Measurements from ENCODE around the gene SERAC1.

Gene SERAC1

GRCh38 chr6:158206740-158207421 lies 38.8 kb upstream of the SERAC1 start:
- POLR2A ChIA-PET (ENCODE audit: low non-redundant PET) = no interaction called here
- TF ChIP-seq, protein P1, sequence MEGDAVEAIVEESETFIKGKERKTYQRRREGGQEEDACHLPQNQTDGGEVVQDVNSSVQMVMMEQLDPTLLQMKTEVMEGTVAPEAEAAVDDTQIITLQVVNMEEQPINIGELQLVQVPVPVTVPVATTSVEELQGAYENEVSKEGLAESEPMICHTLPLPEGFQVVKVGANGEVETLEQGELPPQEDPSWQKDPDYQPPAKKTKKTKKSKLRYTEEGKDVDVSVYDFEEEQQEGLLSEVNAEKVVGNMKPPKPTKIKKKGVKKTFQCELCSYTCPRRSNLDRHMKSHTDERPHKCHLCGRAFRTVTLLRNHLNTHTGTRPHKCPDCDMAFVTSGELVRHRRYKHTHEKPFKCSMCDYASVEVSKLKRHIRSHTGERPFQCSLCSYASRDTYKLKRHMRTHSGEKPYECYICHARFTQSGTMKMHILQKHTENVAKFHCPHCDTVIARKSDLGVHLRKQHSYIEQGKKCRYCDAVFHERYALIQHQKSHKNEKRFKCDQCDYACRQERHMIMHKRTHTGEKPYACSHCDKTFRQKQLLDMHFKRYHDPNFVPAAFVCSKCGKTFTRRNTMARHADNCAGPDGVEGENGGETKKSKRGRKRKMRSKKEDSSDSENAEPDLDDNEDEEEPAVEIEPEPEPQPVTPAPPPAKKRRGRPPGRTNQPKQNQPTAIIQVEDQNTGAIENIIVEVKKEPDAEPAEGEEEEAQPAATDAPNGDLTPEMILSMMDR (conservative IDR thresholded peaks at IDR 0.05; ENCODE audit: low read depth) = no peak
- H3K27ac ChIP-seq = no peak overlapping the region
- DNase-seq (ENCODE audit: low spot score) = no peak
- CTCF ChIA-PET = interaction anchor here (0.6 kb wide), 1 partner anchor 14 kb away, joined by 3 read pairs; no protein-coding TSS in a partner anchor

- DNase-seq (ENCODE audit: low spot score) = no peak
- ChIA-PET CTCF (interaction anchor here (0.8 to 1.7 kb wide), 3 partner anchors 9 to 711 kb away, joined by 3 to 5 read pairs (median 5); no protein-coding TSS in a partner anchor), POLR2A (ENCODE audit: low non-redundant PET) (no interaction called here)
- H3K27ac ChIP-seq = no peak overlapping the region
- TF ChIP-seq, protein P1 (conservative IDR thresholded peaks at IDR 0.05; ENCODE audit: low read depth) = no peak
Measured at GRCh38 chr6:158205169-158205944, 37.3 kb upstream of the SERAC1 start.

DNA sequence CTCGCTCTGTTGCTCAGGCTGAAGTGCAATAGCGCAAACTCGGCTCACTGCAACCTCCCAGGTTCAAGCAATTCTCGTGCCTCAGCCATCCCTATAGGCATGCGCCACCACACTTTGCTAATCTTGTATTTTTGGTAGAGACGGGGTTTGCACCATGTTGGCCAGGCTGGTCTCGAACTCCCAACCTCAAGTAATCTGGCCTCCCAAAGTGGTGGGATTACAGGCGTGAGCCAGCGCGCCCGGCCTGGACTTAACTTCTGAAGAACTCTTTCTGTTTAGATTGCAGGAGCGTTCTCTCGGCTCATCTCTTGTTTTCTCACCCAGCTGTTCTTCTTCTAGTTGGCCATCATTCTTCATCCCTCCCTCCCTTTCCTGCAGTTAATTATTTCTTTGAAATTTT lies 30.4 kb upstream of the SERAC1 start:
- TF ChIP-seq, protein P1 (conservative IDR thresholded peaks at IDR 0.05; ENCODE audit: low read depth) = no peak
- POLR2A ChIA-PET (ENCODE audit: low non-redundant PET) = no interaction called here
- no peak overlapping the region for H3K27ac ChIP-seq
- no peak for DNase-seq (ENCODE audit: low spot score)
- CTCF ChIA-PET = interaction anchor here (0.6 kb wide), 1 partner anchor 53 kb away, joined by 3 read pairs; no protein-coding TSS in a partner anchor

DNA sequence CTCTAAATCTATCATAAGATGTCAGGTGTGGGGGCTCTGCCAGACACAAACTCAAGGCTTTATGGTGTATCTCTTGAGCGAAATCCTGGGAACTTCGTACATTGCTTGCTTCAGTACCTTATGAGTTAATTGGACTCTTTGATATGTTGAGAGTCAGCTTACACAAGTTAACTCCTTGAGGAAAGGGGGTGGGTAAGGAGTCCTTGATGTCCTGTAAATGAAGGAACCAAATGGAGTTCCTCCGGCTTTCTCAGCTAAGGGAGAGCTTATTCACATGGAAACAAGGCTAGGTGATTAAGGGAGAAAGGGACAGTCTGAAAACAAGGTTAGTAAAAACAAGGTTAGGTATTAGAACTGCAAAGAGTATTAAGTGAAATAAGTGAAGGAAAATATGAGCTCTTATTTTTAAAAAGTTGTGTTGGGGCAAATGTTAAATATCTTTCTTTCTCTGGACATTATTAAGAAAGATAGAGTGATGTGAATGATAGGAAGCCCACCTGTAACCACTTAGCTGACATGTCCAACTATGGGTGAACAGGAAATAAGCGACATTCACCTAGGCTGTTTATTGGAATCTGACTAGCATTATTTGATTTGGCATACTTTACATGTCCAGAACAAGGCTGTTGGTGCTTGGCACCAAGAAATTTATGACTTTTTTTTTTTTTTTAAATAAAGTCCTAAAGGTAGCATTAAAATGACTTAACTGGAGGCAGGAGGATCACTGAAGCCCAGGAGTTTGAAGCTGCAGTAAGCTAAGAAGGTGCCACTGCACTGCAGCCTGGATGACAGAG lies 26.6 kb upstream of the SERAC1 start:
- ChIA-PET CTCF (no interaction called here), POLR2A (ENCODE audit: low non-redundant PET) (no interaction called here)
- H3K27ac ChIP-seq = no peak overlapping the region
- DNase-seq (ENCODE audit: low spot score) = no peak
- TF ChIP-seq, protein P1 (conservative IDR thresholded peaks at IDR 0.05; ENCODE audit: low read depth) = no peak

GRCh38 chr6:158191761-158192160 lies 23.7 kb upstream of the SERAC1 start:
- H3K27ac ChIP-seq = no peak overlapping the region
- DNase-seq (ENCODE audit: low spot score) = no peak
- POLR2A ChIA-PET (ENCODE audit: low non-redundant PET) = no interaction called here
- TF ChIP-seq, protein P1 (conservative IDR thresholded peaks at IDR 0.05; ENCODE audit: low read depth) = no peak
- CTCF ChIA-PET = no interaction called here

DNA sequence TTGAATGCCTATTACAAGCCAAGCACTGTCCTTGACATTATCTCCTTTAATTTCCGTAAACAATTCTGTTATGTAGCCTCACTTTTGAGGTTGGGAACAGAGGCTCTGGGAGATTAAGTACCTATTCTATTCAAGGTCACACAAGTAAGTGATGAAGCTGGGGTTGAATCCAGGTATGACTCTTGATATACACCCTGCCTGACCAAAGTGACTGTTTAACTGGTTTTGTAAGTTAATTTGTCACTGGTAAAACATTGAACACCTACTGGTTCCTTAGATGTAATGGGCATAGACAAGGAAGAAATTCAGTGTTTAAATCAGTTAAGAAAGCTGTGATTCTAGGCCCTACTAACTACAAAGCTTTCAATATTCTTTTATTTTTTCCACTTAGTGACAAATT lies 23.0 kb upstream of the SERAC1 start:
- ChIA-PET CTCF (no interaction called here), POLR2A (ENCODE audit: low non-redundant PET) (no interaction called here)
- DNase-seq (ENCODE audit: low spot score) = no peak
- TF ChIP-seq, protein P1 (conservative IDR thresholded peaks at IDR 0.05; ENCODE audit: low read depth) = no peak
- H3K27ac ChIP-seq = no peak overlapping the region
